Lower leg skin (tissue), 4 donors: ENCODE measurements around the gene PNMA8C. TPM values are rescaled to one million over a fixed set of nuclear protein-coding genes. Genes with fewer than 3 reads are reported as not detected.

Experiments
- DNase-seq, 2 donors: peaks; one replicate each; pipeline ENCODE4 v3.0.0-alpha.2; 2019; ENCODE audit warnings: low spot score in 2 of 2
- H3K4me3 ChIP-seq: fragments of 200-600 bp; sonication (generic); 2 replicates; pipeline ENCODE4 v1.5.1; 2017; ENCODE audit warnings: mild to moderate bottlenecking, low read depth; ENCODE audit not compliant: poor library complexity, severe bottlenecking
- CTCF ChIP-seq, 3 donors: fragments of 450-650 bp; IDR thresholded peaks; one replicate each; pipeline ENCODE4 v1.5.1; 2016; ENCODE audit warnings: antibody characterized with exemption in 3 of 3, mild to moderate bottlenecking in 3 of 3, moderate library complexity in 2 of 3
- POLR2A ChIP-seq, 2 donors: fragments of 450-650 bp; IDR thresholded peaks; one replicate each; pipeline ENCODE4 v1.6.1; 2016 to 2017; ENCODE audit warnings: antibody characterized with exemption in 2 of 2, mild to moderate bottlenecking in 1 of 2, moderate library complexity in 1 of 2
- WGBS, 2 donors: methylation state at CpG; one replicate each; pipeline ENCODE4 v1.1.5; 2018; 5-methylcytosine and 5-hydroxymethylcytosine counted together
- intact Hi-C: fragments of 100-400 bp; cut with DNase I; formaldehyde crosslinking; loops from one replicate; pipeline ENCODE4 v1.15.0; 2023; ENCODE audit warnings: low total_unique reads
- total RNA-seq, 4 donors: library from RNA; depleted of rRNA; stranded (reverse); fragments of >200 nt; gene quantifications; one replicate each; pipeline ENCODE4 v1.1.0, GENCODE V29; 2016

The PNMA8C gene
- total RNA-seq, 4 donors from 2014 or later, result not detected

- intact Hi-C loops, result no loop called here
- 37 to 44% methylated on average over 32 to 54 of the region's 54 CpGs for WGBS, 2 donors
- no peak for DNase-seq
- no peak for TF ChIP-seq POLR2A (IDR thresholded peaks at IDR 0.05)
- no peak for TF ChIP-seq CTCF (IDR thresholded peaks at IDR 0.05)
- H3K4me3 ChIP-seq, result peak overlapping the region; percentile 11
These were observed 16.6 kb downstream of the PNMA8C start for GRCh38 chr19:46411925-46412649.

- TF ChIP-seq CTCF (IDR thresholded peaks at IDR 0.05), result no peak
- TF ChIP-seq POLR2A (IDR thresholded peaks at IDR 0.05), result no peak
- no peak overlapping the region for H3K4me3 ChIP-seq
- WGBS, 2 donors, result 78 to 81% methylated on average over 13 of the region's 13 CpGs
- DNase-seq, result no peak
- intact Hi-C loops, result no loop called here
These were observed 17.4 kb downstream of the PNMA8C start for GRCh38 chr19:46411088-46411924.

- no peak for TF ChIP-seq POLR2A (IDR thresholded peaks at IDR 0.05)
- no peak for TF ChIP-seq CTCF (IDR thresholded peaks at IDR 0.05)
- WGBS, 2 donors, result 84 to 92% methylated on average over 13 of the region's 13 CpGs
These were observed 18.3 kb downstream of the PNMA8C start for GRCh38 chr19:46410205-46411087.

GRCh38 chr19:46409191-46409590, 19.5 kb downstream of the PNMA8C start:
- TF ChIP-seq CTCF (IDR thresholded peaks at IDR 0.05), result no peak
- no peak for TF ChIP-seq POLR2A (IDR thresholded peaks at IDR 0.05)
- no peak for DNase-seq
- H3K4me3 ChIP-seq, result no peak overlapping the region
- WGBS, 2 donors, result 80 to 86% methylated on average over 3 of the region's 3 CpGs
- intact Hi-C loops, result no loop called here

More at GRCh38 chr19:46410205-46411087, 18.3 kb downstream of the PNMA8C start:
- H3K4me3 ChIP-seq, result no peak overlapping the region
- intact Hi-C loops, result no loop called here
- DNase-seq, result no peak

GRCh38 chr19:46408664-46409039, 20.1 kb downstream of the PNMA8C start:
- no peak overlapping the region for H3K4me3 ChIP-seq
- intact Hi-C loops, result no loop called here

More at GRCh38 chr19:46408664-46409039, 20.1 kb downstream of the PNMA8C start:
- no peak for DNase-seq
- TF ChIP-seq POLR2A (IDR thresholded peaks at IDR 0.05) (no peak), CTCF (IDR thresholded peaks at IDR 0.05) (no peak)
- 3 to 13% methylated on average over 11 of the region's 11 CpGs for WGBS, 2 donors
